Ramos (cell line): Measurements from ENCODE around the gene C3orf38.
"Not testable (repeated sequence)": the region's sequence is repeated elsewhere in the genome, so short reads cannot be mapped to it uniquely, and the experiment has no call there.

Experiments
- in situ Hi-C: fragments of 300-500 bp; cut with MboI; formaldehyde crosslinking; loops from one replicate; pipeline ENCODE4 v1.14.3; 2022; ENCODE audit warnings: low sequenced_read_pairs; ENCODE audit not compliant: unreplicated experiment

The C3orf38 gene

DNA sequence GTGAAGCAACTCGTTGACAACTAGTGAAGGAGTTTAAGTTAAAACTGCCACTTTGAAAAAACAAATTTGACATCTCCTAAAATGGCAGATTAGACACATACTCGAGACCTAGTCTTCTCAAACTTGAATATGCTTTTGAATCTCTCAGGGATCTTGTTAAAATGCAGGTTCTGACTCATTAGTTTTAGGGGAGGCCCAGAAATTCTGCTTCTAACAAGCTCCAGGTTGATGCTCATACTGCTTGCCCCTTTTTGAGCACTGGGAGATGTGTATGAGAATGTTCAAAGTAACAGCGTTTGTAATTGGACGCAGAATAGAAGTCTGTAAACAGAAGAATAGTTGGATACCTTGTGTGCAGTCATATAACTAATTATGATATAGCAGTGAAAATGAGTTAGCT, 1.6 kb downstream of the C3orf38 start:
- in situ Hi-C loops, result no loop called here

DNA sequence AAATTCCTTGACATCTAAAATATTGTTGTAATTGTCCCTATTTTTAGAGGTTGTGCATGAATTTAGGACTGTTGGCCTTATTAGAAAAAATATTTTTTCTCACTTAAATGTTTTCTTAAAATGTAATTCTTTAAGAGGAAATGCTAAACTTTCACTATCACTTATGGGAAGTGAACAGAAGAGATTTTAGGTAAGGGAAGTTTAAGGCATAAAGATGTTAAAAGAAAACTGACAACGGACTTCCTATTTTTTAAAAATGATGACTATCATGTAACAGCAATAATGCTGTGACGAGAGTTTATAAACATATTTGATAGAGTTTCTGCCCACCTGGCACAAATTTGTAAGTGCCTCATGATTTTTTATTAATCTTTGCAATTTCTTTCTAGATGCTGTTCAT, 3.1 kb downstream of the C3orf38 start:
- in situ Hi-C loops, result no loop called here

DNA sequence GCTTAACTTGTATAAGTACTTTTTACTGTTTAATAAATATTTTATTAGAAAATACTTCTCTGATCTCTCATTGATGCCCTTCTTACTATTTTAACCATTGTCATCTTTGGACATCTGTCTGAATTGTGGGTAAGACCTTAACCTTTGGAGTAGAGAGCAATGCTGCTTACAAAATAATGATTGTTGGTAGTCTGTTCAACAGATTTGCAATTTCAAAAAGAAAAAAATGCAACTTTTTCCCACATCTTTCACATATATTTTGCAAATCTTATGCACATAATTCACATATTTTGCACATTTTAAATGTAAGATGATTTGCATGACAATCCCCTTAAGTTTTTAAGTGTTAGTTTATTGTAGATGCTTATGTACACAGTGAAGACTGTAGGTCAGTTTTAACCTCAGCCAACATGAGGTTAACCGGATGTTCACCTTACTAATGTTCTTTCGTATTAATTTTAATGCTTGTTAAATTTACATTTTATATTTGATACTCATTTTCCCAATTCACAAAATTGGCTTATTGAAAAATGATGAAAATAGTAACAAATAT, 16.7 kb downstream of the C3orf38 start:
- in situ Hi-C loops, result no loop called here

DNA sequence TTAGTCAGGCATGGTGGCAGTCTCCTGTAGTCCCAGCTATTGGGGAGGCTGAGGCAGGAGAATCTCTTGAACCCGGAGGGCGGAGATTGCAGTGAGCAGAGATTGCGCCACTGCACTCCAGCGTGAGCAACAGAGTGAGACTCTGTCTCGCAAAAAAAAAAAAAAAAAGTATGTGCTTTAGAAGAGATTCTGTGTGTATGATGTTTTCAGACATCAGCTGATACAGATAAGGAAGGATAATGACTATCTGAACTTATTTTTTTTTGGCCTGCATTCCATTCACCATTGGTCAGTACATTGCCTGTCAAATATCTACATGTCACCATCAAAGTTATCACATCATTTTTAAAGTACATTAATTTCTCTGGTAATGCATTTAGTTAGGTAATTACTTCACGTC, 17.4 kb downstream of the C3orf38 start:
- in situ Hi-C loops, result no loop called here

DNA sequence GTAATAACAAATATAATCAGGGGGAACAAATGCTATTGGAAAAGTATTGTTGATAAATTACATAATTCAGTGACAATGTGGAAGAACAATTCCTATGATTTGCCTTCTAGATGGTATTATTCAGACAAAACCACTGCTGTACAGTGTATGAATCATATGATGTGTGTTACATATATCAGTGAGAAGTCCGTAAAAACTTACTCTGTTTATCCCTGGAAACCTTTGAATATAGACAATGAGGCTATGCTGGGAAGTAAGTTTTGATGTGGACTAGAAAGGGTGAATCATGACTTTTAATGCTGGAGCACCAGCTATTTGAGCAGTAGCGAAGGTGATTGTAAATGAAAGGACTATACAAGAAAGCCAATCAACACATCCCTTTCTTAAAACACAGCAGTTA, 17.9 kb downstream of the C3orf38 start:
- in situ Hi-C loops, result no loop called here

DNA sequence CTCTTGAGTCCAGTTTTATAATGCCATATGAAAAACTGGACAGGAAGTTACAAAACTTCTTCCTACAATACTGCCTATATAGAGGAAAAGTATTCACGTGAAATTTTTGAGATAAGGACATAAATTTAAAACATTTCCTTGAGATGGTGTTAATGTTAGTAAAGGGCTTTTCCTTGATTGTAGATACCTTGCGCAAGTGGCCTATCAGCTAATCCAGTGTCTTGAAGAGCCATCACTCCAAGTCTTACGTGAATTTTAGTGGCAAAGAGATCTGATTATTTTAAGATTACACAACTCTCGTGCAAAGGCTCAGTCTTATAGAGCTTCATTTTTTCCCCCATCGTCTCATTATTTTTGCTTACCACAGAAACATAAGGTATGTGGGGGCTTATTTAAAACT, 18.4 kb downstream of the C3orf38 start:
- in situ Hi-C loops, result no loop called here

DNA sequence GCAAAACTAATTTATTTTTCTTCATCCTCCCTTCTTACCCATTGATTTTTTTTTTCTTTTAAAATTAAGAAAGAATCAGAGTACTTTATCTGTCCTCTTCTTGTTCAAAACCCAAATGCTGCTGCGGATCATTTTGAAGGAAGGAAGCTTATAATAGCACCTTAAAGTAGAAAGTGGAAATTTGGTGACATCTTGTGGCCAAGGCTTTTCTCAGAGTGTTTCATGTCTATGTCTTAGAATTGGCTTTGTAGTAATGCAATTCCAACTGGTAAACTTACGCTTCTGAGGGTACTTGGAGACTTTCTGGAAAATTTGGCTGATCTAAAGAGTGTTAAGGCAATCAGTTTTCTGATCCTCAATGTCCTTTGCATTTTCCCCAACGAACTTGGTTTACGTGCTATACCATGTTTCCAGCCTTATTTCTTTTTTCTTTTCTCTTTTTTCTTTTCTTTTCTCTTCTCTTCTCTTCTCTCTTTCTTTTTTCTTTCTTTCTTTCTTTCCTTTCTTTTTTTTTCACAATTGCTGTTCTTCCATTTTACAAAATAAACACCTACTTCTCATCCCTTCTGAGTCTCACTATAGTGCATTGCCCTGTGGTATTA, 30.7 kb downstream of the C3orf38 start:
- in situ Hi-C loops, result no loop called here

DNA sequence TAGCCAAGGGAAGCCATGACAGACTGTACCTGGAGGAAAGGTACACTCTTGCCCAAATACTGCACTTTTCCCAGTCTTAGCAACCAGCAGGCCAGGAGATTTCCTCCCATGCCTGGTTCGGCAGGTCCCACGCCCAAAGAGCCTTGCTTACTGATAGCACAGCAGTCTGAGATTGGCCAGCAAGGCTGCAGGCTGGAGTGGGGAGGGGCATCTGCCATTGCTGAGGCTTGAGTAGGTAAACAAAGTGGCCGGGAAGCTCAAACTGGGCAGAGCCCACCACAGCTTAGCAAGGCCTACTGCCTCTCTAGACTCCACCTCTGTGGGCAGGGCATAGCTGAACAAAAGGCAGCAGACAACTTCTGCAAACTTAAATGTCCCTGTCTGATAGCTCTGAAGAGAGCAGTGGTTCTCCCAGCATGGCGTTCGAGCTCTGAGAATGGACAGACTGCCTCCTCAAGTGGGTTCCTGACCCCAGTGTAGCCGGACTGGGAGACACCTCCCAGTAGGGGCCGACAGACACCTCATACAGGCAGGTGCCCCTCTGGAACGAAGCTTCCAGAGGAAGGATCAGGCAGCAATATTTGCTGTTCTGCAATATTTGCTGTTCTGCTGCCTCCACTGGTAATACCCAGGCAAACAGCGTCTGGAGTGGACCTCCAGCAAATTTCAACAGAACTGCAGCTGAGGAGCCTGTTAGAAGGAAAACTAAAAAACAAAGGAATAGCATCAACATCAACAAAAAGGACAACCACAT, 32.6 kb downstream of the C3orf38 start:
- in situ Hi-C loops, result not testable (repeated sequence)

DNA sequence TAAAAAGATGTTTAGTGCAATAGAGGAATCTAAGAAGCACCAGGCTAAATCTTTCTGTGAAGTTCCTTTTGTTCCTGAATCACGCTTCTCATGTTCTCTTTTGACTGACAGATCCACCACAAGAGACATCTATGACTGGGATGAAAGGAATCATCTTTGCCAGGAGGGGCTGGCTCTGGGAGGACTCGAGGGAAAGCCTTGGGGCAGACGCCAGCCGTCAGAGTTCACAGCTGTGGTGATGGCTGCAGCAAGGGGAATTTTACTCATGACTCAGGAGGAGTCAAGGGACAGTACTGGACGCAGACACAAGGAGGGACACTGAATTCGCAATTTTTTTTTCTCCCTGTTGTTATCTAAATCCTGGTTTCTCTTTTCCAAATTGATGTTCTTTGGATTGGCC, 38.7 kb downstream of the C3orf38 start:
- in situ Hi-C loops, result no loop called here

DNA sequence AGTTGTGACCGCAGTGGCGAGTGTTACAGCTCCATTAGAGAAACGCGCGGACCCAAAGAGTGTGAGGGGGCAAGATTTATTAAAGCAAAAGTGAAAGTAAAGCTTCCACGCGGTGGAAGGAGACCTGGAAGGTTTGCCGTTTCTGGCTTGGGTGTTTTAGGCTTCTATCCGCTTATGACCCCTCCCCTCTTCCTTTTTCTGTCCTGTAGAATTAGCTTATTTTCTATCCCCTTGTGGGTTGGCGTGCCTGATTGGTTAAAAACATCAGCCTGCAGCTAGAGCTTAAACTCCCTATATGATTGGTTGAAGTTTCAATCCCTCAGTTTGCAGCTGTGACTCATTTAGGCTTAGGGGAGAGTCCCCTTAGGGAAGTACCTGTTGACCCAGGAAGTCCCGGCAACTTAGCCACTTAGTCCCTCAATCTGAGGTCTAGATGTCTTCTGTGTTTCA, 39.6 kb downstream of the C3orf38 start:
- in situ Hi-C loops, result no loop called here

DNA sequence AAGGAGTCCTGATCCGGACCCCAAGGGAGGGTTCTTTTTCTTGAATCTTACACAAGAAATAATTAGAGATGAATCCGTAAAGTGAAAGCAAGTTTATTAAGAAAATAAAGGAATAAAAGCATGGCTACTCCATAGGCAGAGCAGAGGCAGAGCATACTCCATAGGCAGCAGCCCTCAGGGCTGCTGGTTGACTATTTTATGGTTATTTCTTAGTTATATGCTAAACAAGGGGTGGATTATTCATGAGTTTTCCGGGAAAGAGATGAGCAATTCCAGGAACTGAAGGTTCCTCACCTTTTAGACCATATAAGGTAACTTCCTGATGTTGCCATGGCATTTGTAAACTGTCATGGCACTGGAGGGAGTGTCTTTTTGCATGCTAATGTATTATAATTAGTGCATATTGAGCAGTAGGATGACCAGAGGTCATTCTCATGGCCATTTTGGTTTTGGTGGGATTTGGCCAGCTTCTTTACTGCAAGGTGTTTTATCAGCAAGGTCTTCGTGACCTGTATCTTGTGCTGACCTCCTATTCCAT, 42.2 kb downstream of the C3orf38 start:
- in situ Hi-C loops, result no loop called here

DNA sequence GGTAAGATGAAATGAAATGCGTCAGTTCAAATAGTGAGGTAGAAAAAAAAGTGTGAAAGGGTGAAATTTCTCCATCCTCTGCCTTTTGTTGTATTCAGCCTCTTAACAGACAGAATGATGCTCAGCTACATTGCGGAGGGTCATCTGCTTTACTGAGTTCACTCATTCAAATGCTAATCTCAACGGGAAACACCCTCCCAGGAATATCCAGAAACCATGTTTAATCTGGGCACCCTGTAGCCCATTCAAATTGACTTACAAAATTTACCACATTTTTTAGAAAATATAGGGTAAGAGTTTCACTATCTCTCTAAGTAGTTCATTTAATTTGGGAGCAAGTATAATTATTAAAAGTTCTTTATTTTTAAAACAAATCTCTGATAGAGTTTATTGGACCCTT, 42.9 kb downstream of the C3orf38 start:
- in situ Hi-C loops, result no loop called here

DNA sequence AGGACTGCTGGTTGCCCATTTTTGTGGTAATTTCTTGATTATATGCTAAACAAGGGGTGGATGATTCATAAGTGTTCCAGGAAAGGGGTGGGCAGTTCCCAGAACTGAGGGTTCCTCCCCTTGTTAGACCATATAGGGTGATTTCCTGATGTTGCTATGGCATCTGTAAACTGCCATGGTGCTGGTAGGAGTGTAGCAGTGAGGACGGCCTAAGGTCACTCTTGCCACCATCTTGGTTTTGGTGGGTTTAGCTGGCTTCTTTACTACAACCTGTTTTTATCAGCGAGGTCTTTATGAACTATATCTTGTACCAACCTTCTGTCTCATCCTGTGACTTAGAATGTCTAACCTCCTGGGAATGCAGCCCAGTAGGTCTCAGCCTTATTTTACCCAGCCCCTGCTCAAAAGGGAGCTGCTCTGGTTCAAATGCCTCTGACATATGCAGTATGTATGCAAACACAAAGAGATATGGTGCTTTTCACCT, 46.2 kb downstream of the C3orf38 start:
- in situ Hi-C loops, result no loop called here

DNA sequence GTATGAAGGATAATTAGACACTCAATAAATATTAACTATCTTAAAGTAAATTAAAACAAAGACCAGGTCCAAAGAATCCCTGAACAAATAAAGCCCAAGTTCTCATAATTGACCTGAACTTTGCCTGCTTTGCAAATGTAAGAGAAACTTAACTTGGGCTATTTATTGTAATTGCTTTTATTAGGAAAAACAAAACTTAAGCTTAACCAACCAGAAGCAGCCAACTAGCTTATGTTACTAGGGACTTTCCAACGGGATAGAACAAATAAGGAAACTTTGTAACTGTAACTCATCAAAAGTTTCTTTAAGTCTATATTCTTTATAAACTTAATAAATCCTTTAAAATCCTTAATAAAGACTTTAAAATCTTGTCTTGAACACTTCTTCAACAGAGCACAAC, 48.4 kb downstream of the C3orf38 start:
- in situ Hi-C loops, result no loop called here

DNA sequence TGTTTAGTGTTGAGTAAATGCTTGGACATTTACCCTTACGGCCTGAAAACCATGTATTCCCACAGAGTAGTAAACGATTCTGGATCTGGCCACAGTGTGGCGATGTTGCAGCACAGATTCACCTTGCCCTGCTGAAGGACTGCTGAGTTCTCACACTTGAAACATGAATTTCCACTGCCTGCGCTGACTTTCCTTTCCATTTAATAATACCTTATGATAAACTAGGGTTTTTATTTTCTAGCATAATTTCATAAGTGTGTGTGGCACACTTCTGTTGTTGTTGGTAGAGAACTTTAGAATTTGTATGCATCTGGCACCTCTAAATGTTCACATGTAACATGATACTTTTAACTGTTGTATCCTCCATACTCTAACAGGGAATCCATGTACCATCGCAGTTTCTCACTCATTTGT, 53.9 kb downstream of the C3orf38 start:
- in situ Hi-C loops, result loop anchor here (25.0 kb wide), 1 partner anchor 909 kb away; the partner anchor contains the start of gene EPHA3
